Measurements from ENCODE around the gene MAN1C1. TPM values are rescaled to one million over a fixed set of nuclear protein-coding genes. Genes with fewer than 3 reads are reported as not detected.

MAN1C1 gene
- total and polyA plus RNA-seq, 10 of the 15 experiments (the other 5 are each of a cell fraction or from before 2014, with no cell fraction given) = 0.12 to 0.56 (median 0.22) TPM; not detected in 3

DNA sequence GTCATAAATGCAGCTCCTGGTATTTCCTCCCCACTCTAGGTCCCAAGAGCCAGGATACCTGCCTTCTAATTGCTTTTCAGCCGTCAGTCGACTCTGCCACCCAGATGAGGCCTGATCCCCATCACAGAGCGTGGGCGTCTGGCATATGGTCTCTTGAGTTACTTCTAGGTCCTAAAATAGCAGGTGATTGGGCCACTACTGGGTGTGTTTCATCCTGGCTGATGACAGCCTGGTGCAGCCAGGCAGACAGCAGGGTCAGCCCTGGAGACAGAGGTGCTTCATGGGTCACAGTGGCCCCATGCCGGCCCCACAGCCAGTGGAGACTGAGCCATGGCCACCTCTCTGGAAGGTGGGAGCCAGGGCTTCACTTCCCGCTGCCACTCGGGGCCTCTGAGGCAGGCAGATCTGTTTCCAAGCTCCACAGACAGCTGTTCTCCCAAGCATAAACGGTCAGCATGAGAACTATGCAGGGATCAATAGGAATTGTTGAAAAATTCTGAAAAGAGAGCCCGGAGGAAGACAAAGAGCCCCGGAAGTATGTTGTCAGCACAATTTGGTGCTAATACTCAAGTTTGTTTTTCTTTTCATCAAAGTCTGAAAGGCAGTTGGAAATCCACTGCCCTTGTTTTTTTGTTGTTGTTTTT lies 83.0 kb downstream of the MAN1C1 start:
- ATAC-seq (no peak), DNase-seq (ENCODE audit: low read depth, low spot score) (no peak), FAIRE-seq (no peak)
- Histone ChIP-seq H3K27me3 (replicated peaks in 1 of 2; ENCODE audit: control insufficient read depth in 2 of 2, insufficient read depth in 2 of 2, low read length in 1 of 2) (peaks cover 5 to 9% of the 10 kb centered on the region in 2 experiments; a peak in 3 of 4 replicates), H3K9me3 (replicated peaks; ENCODE audit: control insufficient read depth, insufficient read depth, low read length) (no peaks in the 10 kb centered on the region), H3K9ac (ENCODE audit: control insufficient read depth, insufficient read depth, low read length) (no peak overlapping the region), H4K20me1 (ENCODE audit: control insufficient read depth, insufficient read depth) (no peaks in the 10 kb centered on the region; the same call in 1 of the 2 replicates), H2AFZ (ENCODE audit: control insufficient read depth, low read depth, low read length) (no peak overlapping the region), H3K4me2 (ENCODE audit: control insufficient read depth, insufficient read depth) (no peak overlapping the region), H3K4me1 (ENCODE audit: control insufficient read depth, insufficient read depth, low read length) (no peaks in the 10 kb centered on the region), H3K79me2 (ENCODE audit: control insufficient read depth, insufficient read depth, low read length) (no peaks in the 10 kb centered on the region), H3K36me3 (ENCODE audit: control insufficient read depth in 2 of 2, insufficient read depth in 2 of 2, low read length in 1 of 2) (no peaks in the 10 kb centered on the region), H3K27ac (ENCODE audit: control insufficient read depth, insufficient read depth) (no peak overlapping the region), H3K4me3 (no peak overlapping the region)
- ChIA-PET CTCF (no interaction called here), SMC1A (ENCODE audit: uncharacterized antibody, unreplicated experiment) (no interaction called here), RAD21 (ENCODE audit: unreplicated experiment) (no interaction called here), POLR2A (no interaction called here)
- in situ Hi-C loops (cut with MboI) (no loop called here), intact Hi-C loops (cut with micrococcal nuclease; ENCODE audit: unreplicated experiment) (no loop called here)
- 37% methylated on average over 10 of the region's 10 CpGs for WGBS (ENCODE audit: insufficient coverage, insufficient replicate concordance, low lambda C conversion rate, missing lambda C conversion rate)
- no TSS peak for BruUV-seq (replicated peaks)
- TF ChIP-seq NFXL1 (IDR thresholded peaks at IDR 0.05; ENCODE audit: borderline replicate concordance) (no peak), IKZF1 (conservative IDR thresholded peaks at IDR 0.05) (no peak), EGR1 (IDR thresholded peaks at IDR 0.05; ENCODE audit: borderline replicate concordance in 1 of 2, low read depth in 2 of 2, low read length in 2 of 2) (no peak), IRF5 (IDR thresholded peaks at IDR 0.05; ENCODE audit: borderline replicate concordance) (no peak)
- TF ChIP-seq, protein P1, sequence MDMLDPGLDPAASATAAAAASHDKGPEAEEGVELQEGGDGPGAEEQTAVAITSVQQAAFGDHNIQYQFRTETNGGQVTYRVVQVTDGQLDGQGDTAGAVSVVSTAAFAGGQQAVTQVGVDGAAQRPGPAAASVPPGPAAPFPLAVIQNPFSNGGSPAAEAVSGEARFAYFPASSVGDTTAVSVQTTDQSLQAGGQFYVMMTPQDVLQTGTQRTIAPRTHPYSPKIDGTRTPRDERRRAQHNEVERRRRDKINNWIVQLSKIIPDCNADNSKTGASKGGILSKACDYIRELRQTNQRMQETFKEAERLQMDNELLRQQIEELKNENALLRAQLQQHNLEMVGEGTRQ (IDR thresholded peaks at IDR 0.05; ENCODE audit: borderline replicate concordance, low read depth, low read length) = no peak
- TF ChIP-seq, protein P2, sequence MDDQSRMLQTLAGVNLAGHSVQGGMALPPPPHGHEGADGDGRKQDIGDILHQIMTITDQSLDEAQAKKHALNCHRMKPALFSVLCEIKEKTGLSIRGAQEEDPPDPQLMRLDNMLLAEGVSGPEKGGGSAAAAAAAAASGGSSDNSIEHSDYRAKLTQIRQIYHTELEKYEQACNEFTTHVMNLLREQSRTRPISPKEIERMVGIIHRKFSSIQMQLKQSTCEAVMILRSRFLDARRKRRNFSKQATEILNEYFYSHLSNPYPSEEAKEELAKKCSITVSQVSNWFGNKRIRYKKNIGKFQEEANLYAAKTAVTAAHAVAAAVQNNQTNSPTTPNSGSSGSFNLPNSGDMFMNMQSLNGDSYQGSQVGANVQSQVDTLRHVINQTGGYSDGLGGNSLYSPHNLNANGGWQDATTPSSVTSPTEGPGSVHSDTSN (IDR thresholded peaks at IDR 0.05; ENCODE audit: insufficient replicate concordance, low read depth, low read length) = no peak

All from GM12878 (cell line).